Suprapubic skin (tissue), 4 donors: ENCODE measurements around the gene CAMTA1. TPM values are rescaled to one million over a fixed set of nuclear protein-coding genes. Genes with fewer than 3 reads are reported as not detected.

ENCODE experiments used
- DNase-seq, 2 donors: peaks; one replicate each; pipeline ENCODE4 v3.0.0-alpha.2; 2019; ENCODE audit warnings: low spot score in 2 of 2
- H3K27ac ChIP-seq: fragments of 200-600 bp; sonication (generic); one replicate; pipeline ENCODE4 v1.5.1; 2019
- H3K27me3 ChIP-seq: fragments of 200-600 bp; sonication (generic); one replicate; pipeline ENCODE4 v1.5.1; 2019
- H3K36me3 ChIP-seq: fragments of 200-600 bp; sonication (generic); one replicate; pipeline ENCODE4 v1.5.1; 2019
- H3K4me1 ChIP-seq: fragments of 200-600 bp; sonication (generic); one replicate; pipeline ENCODE4 v1.5.1; 2019
- H3K4me3 ChIP-seq: fragments of 200-600 bp; sonication (generic); one replicate; pipeline ENCODE4 v1.5.1; 2019; ENCODE audit warnings: mild to moderate bottlenecking
- H3K9me3 ChIP-seq: fragments of 200-600 bp; sonication (generic); one replicate; pipeline ENCODE4 v1.5.1; 2019
- EP300 ChIP-seq: sonication (generic); formaldehyde crosslinking; IDR thresholded peaks from one replicate; pipeline ENCODE4 v1.6.1; 2017; ENCODE audit warnings: antibody characterized with exemption
- POLR2A ChIP-seq, 2 donors: fragments of 450-650 bp; IDR thresholded peaks; one replicate each; pipeline ENCODE4 v1.6.1; 2017; ENCODE audit warnings: antibody characterized with exemption in 2 of 2, mild to moderate bottlenecking in 2 of 2, moderate library complexity in 2 of 2
- POLR2AphosphoS5 ChIP-seq, 3 donors: sonication (generic); formaldehyde crosslinking; IDR thresholded peaks; one replicate each; pipeline ENCODE4 v1.6.1; 2017; ENCODE audit warnings: antibody characterized with exemption in 3 of 3
- WGBS: methylation state at CpG from one replicate; pipeline ENCODE4 v1.1.5; 2018; 5-methylcytosine and 5-hydroxymethylcytosine counted together
- total RNA-seq, 4 donors: library from RNA; depleted of rRNA; stranded (reverse); fragments of >200 nt; gene quantifications; one replicate each; pipeline ENCODE4 v1.1.0, GENCODE V29; 2016
- TF ChIP-seq, protein P1 (sequence below), 2 donors: fragments of 200-600 bp in 1 of 2; fragments of 450-650 bp in 1 of 2; sonication (generic) in 1 of 2; IDR thresholded peaks; one replicate each; pipeline ENCODE4 v1.5.1; 2016 to 2019; ENCODE audit warnings: antibody characterized with exemption in 2 of 2, mild to moderate bottlenecking in 1 of 2, moderate library complexity in 1 of 2

Gene CAMTA1
- total RNA-seq, 4 donors from 2014 or later: 40.4 to 54.1 (median 46.6) TPM

- H3K36me3 ChIP-seq: no peaks in the 10 kb centered on the region
- no peak for TF ChIP-seq EP300
- H3K27ac ChIP-seq: no peak overlapping the region
- H3K27me3 ChIP-seq: no peaks in the 10 kb centered on the region
- peak; percentile 38 to 54 for DNase-seq
- H3K4me1 ChIP-seq: peaks cover 4% of the 10 kb centered on the region
- H3K9me3 ChIP-seq: no peaks in the 10 kb centered on the region
- 94% methylated on average over 11 of the region's 11 CpGs for WGBS
- H3K4me3 ChIP-seq: no peak overlapping the region
Measured at GRCh38 chr1:7584157-7584556, 798.9 kb downstream of the CAMTA1 start.

- TF ChIP-seq, protein P1, sequence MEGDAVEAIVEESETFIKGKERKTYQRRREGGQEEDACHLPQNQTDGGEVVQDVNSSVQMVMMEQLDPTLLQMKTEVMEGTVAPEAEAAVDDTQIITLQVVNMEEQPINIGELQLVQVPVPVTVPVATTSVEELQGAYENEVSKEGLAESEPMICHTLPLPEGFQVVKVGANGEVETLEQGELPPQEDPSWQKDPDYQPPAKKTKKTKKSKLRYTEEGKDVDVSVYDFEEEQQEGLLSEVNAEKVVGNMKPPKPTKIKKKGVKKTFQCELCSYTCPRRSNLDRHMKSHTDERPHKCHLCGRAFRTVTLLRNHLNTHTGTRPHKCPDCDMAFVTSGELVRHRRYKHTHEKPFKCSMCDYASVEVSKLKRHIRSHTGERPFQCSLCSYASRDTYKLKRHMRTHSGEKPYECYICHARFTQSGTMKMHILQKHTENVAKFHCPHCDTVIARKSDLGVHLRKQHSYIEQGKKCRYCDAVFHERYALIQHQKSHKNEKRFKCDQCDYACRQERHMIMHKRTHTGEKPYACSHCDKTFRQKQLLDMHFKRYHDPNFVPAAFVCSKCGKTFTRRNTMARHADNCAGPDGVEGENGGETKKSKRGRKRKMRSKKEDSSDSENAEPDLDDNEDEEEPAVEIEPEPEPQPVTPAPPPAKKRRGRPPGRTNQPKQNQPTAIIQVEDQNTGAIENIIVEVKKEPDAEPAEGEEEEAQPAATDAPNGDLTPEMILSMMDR (IDR thresholded peaks at IDR 0.05): no peak
- TF ChIP-seq POLR2AphosphoS5 (IDR thresholded peaks at IDR 0.05) (no peak), EP300 (no peak), POLR2A (IDR thresholded peaks at IDR 0.05) (no peak)
- Histone ChIP-seq H3K4me3 (no peak overlapping the region), H3K27me3 (no peaks in the 10 kb centered on the region), H3K27ac (no peak overlapping the region), H3K4me1 (peaks cover 4% of the 10 kb centered on the region), H3K9me3 (no peaks in the 10 kb centered on the region), H3K36me3 (no peaks in the 10 kb centered on the region)
- DNase-seq: peak; percentile 37 to 44
- WGBS: 97% methylated on average over 11 of the region's 12 CpGs
Measured at GRCh38 chr1:7584643-7585042, 799.4 kb downstream of the CAMTA1 start.

DNA sequence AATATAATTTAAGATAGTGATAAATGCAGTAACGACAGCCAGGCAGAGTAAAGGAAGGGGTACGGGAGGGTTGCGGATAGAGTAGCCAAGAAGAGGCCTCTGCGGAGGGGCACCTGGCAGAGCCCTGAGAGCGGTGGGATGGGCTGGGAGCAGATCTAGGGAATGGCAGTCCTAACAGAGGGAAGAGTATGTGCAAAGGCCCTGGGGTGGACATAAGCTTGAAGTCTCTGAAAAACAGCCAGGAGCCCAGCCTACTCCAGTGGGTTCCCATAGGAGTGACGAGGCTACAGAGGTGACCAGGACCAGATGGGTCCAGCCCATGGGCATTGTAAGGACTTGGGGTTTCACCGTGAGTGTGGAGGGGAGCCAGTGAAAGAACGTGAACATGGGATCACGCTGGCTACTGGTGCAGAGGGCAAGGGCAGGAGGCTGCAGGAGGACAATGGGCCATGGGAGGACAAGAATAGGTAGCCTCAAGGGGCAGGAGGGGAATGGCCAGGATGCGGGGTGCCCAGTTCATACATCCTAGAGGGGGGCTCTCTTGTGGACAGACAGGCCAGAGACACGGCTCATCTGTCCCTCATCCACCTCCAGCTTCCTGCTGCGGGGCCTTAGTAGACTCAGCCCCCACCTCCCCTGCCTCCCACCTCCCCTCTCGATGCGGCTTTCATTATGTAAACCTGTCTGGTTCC, 800.1 kb downstream of the CAMTA1 start:
- H3K9me3 ChIP-seq: no peaks in the 10 kb centered on the region
- peaks cover 4% of the 10 kb centered on the region for H3K4me1 ChIP-seq
- 92% methylated on average over 14 of the region's 14 CpGs for WGBS
- peak; percentile 25 to 66 for DNase-seq
- no peak overlapping the region for H3K4me3 ChIP-seq
- TF ChIP-seq POLR2A (IDR thresholded peaks at IDR 0.05): no peak
- H3K36me3 ChIP-seq: no peaks in the 10 kb centered on the region
- no peaks in the 10 kb centered on the region for H3K27me3 ChIP-seq
- no peak overlapping the region for H3K27ac ChIP-seq

- Histone ChIP-seq H3K4me1 (peaks cover 4% of the 10 kb centered on the region), H3K27me3 (no peaks in the 10 kb centered on the region), H3K4me3 (no peak overlapping the region), H3K27ac (no peak overlapping the region), H3K9me3 (no peaks in the 10 kb centered on the region), H3K36me3 (no peaks in the 10 kb centered on the region)
- TF ChIP-seq POLR2AphosphoS5 (IDR thresholded peaks at IDR 0.05): no peak
- peak; percentile 49 to 69 for DNase-seq
- 65% methylated on average over 4 of the region's 26 CpGs for WGBS
Measured at GRCh38 chr1:7586031-7586941, 801.0 kb downstream of the CAMTA1 start.

GRCh38 chr1:7587108-7587772, 802.0 kb downstream of the CAMTA1 start:
- peak; percentile 18 to 41 for DNase-seq
- TF ChIP-seq, protein P1 (IDR thresholded peaks at IDR 0.05): no peak
- TF ChIP-seq POLR2AphosphoS5 (IDR thresholded peaks at IDR 0.05): no peak
- no peak for TF ChIP-seq POLR2A (IDR thresholded peaks at IDR 0.05)
- no peak for TF ChIP-seq EP300
- Histone ChIP-seq H3K9me3 (no peaks in the 10 kb centered on the region), H3K27me3 (no peaks in the 10 kb centered on the region), H3K36me3 (no peaks in the 10 kb centered on the region), H3K27ac (no peak overlapping the region), H3K4me3 (no peak overlapping the region), H3K4me1 (no peaks in the 10 kb centered on the region)
- WGBS: 93% methylated on average over 18 of the region's 18 CpGs

GRCh38 chr1:7587773-7588456, 802.7 kb downstream of the CAMTA1 start:
- DNase-seq: peak; percentile 44 to 67
- H3K4me1 ChIP-seq: no peaks in the 10 kb centered on the region
- H3K27ac ChIP-seq: no peak overlapping the region
- H3K4me3 ChIP-seq: no peak overlapping the region
- WGBS: 70% methylated on average over 4 of the region's 17 CpGs
- TF ChIP-seq, protein P1 (IDR thresholded peaks at IDR 0.05): no peak
- no peak for TF ChIP-seq POLR2AphosphoS5 (IDR thresholded peaks at IDR 0.05)
- no peak for TF ChIP-seq POLR2A (IDR thresholded peaks at IDR 0.05)
- no peak for TF ChIP-seq EP300
- no peaks in the 10 kb centered on the region for H3K36me3 ChIP-seq
- H3K27me3 ChIP-seq: no peaks in the 10 kb centered on the region
- H3K9me3 ChIP-seq: no peaks in the 10 kb centered on the region
